Measurements from ENCODE around the gene SPATA9. TPM values are rescaled to one million over a fixed set of nuclear protein-coding genes. Genes with fewer than 3 reads are reported as not detected.

Gene SPATA9
- total and polyA plus RNA-seq, 2 of the 8 experiments (the other 6 are each of a cell fraction or from before 2014, with no cell fraction given): not detected

GRCh38 chr5:95704150-95704549 is 21.4 kb upstream of the SPATA9 start:
- no peaks in the 10 kb centered on the region for H4K20me1 ChIP-seq (replicated peaks in 1 of 2; ENCODE audit: control insufficient read depth in 1 of 2, insufficient read depth in 2 of 2, low read length in 2 of 2)
- no peaks in the 10 kb centered on the region for H3K9me3 ChIP-seq (ENCODE audit: insufficient read depth in 2 of 2, low read depth in 1 of 2, low read length in 1 of 2)
- no peak overlapping the region for H2BK12ac ChIP-seq (ENCODE audit: low read depth, low read length)
- DNase-seq (ENCODE audit: low read depth in 1 of 2, low spot score in 2 of 2) (no peak), FAIRE-seq (no peak)
- H3K9ac ChIP-seq (replicated peaks in 1 of 4; ENCODE audit: extremely low read depth in 1 of 4, low read depth in 3 of 4, low read length in 3 of 4): no peak overlapping the region
- H2AK5ac ChIP-seq (ENCODE audit: low read depth, low read length): no peak overlapping the region
- peaks cover 0 to 4% (median 2%) of the 10 kb centered on the region in 4 experiments; a peak in 5 of 7 replicates for H3K27me3 ChIP-seq (replicated peaks in 1 of 4; ENCODE audit: control insufficient read depth in 3 of 4, extremely low read depth in 1 of 4, insufficient read depth in 3 of 4, low read length in 3 of 4)
- no peak overlapping the region for H4K5ac ChIP-seq (ENCODE audit: insufficient read length, low read depth, low read length)
- no peak overlapping the region for H2BK20ac ChIP-seq (ENCODE audit: low read length)
- H2BK15ac ChIP-seq (ENCODE audit: low read length): no peak overlapping the region
- H3K36me3 ChIP-seq (ENCODE audit: control insufficient read depth in 2 of 4, insufficient read depth in 4 of 4, low read length in 3 of 4): no peaks in the 10 kb centered on the region
- CTCF ChIA-PET (ENCODE audit: partially characterized antibody): no interaction called here
- H2AFZ ChIP-seq (ENCODE audit: low read length): no peak overlapping the region
- H3K4me2 ChIP-seq (ENCODE audit: insufficient read depth in 1 of 2, low read depth in 2 of 2, low read length in 2 of 2): no peak overlapping the region
- H3K14ac ChIP-seq (ENCODE audit: insufficient read length): no peak overlapping the region
- H3K4ac ChIP-seq (replicated peaks; ENCODE audit: insufficient read length, low read depth, low read length): no peak overlapping the region
- H2BK5ac ChIP-seq (ENCODE audit: low read depth, low read length): no peak overlapping the region
- no peak overlapping the region for H3K23ac ChIP-seq (ENCODE audit: insufficient read length)
- no peak overlapping the region for H2BK120ac ChIP-seq (replicated peaks; ENCODE audit: low read depth, low read length)
- no peaks in the 10 kb centered on the region for H3K79me2 ChIP-seq (ENCODE audit: control insufficient read depth in 1 of 2, insufficient read depth in 2 of 2, low read length in 2 of 2)
- no peak overlapping the region for H3K56ac ChIP-seq (replicated peaks; ENCODE audit: insufficient read length, low read depth, low read length)
- no peaks in the 10 kb centered on the region for H3K79me1 ChIP-seq (ENCODE audit: low read depth, low read length)
- no peak overlapping the region for H4K91ac ChIP-seq (replicated peaks; ENCODE audit: insufficient read length, low read length)
- no peak overlapping the region for H3K18ac ChIP-seq (ENCODE audit: extremely low read depth, low read length)
- POLR2A ChIA-PET (ENCODE audit: partially characterized antibody): no interaction called here
- WGBS, 2 experiments (ENCODE audit: extremely low coverage in 1 of 2, insufficient coverage in 1 of 2, insufficient read length in 1 of 2, insufficient replicate concordance in 2 of 2, low coverage in 1 of 2, low lambda C conversion rate in 2 of 2, missing lambda C conversion rate in 1 of 2): 82% methylated on average over 1 of the region's 1 CpG; no CpG with 5 or more reads in 1 of the 2 experiments
- H3K4me1 ChIP-seq (replicated peaks in 1 of 4; ENCODE audit: control insufficient read depth in 3 of 4, insufficient read depth in 4 of 4, low read length in 3 of 4): no peaks in the 10 kb centered on the region
- H3K4me3 ChIP-seq (ENCODE audit: extremely low read depth in 1 of 4, insufficient read depth in 2 of 4, low read depth in 3 of 4, low read length in 4 of 4): no peak overlapping the region
- no peak overlapping the region for H4K8ac ChIP-seq (ENCODE audit: extremely low read depth, insufficient read depth, low read length)
- no peak overlapping the region for H3K27ac ChIP-seq (ENCODE audit: low read depth, low read length)
- no peaks in the 10 kb centered on the region for H3K23me2 ChIP-seq (ENCODE audit: low read depth, low read length)
- TF ChIP-seq SRF (IDR thresholded peaks at IDR 0.05; ENCODE audit: low read depth, low read length) (no peak), ASH2L (IDR thresholded peaks at IDR 0.05; ENCODE audit: low read length) (no peak), CHD2 (IDR thresholded peaks at IDR 0.05; ENCODE audit: low read length) (no peak), RNF2 (IDR thresholded peaks at IDR 0.05; ENCODE audit: borderline replicate concordance, low read depth, low read length, missing control alignments, poor library complexity, severe bottlenecking) (no peak), RFX5 (IDR thresholded peaks at IDR 0.05; ENCODE audit: borderline replicate concordance, low read depth, low read length) (no peak), SIX5 (IDR thresholded peaks at IDR 0.05; ENCODE audit: low read depth, low read length) (no peak), KDM5A (IDR thresholded peaks at IDR 0.05; ENCODE audit: low read length) (no peak), E2F6 (IDR thresholded peaks at IDR 0.05) (no peak), SIN3A (conservative IDR thresholded peaks at IDR 0.05 in 1 of 2, IDR thresholded peaks at IDR 0.05 in 1 of 2; ENCODE audit: low read depth in 1 of 2, low read length in 2 of 2) (no peak), TCF12 (IDR thresholded peaks at IDR 0.05; ENCODE audit: low read depth, low read length) (no peak), BCL11A (IDR thresholded peaks at IDR 0.05; ENCODE audit: low read depth in 2 of 2, low read length in 2 of 2) (no peak), CBX5 (IDR thresholded peaks at IDR 0.05; ENCODE audit: low read depth, low read length) (no peak), POLR2A (IDR thresholded peaks at IDR 0.05; ENCODE audit: control extremely low read depth in 1 of 2, low read depth in 2 of 2, low read length in 2 of 2) (no peak), EGR1 (IDR thresholded peaks at IDR 0.05; ENCODE audit: borderline replicate concordance, low read depth, low read length) (no peak), TAF7 (optimal IDR thresholded peaks at IDR 0.05; ENCODE audit: borderline replicate concordance, low read depth, low read length) (no peak)
